Esophagus muscularis mucosa (tissue), 4 donors: ENCODE data around the gene CCL4L2. TPM values are rescaled to one million over a fixed set of nuclear protein-coding genes. Genes with fewer than 3 reads are reported as not detected.
"Not testable (repeated sequence)": the region's sequence is repeated elsewhere in the genome, so short reads cannot be mapped to it uniquely, and the experiment has no call there.

ENCODE experiments used
- DNase-seq: peaks from one replicate; pipeline ENCODE4 v3.0.0-alpha.2; 2017; ENCODE audit errors: extremely low spot score
- H3K27ac ChIP-seq, 4 donors: fragments of 200-600 bp; sonication (generic); replicated peaks in 1 of 4; 1 replicate in 3 of 4; 2 replicates in 1 of 4; pipeline ENCODE4 v1.5.1; 2016 to 2019; ENCODE audit warnings: mild to moderate bottlenecking in 1 of 4
- H3K27me3 ChIP-seq, 4 donors: fragments of 200-600 bp; sonication (generic); one replicate each; pipeline versions ENCODE4 v1.5.1 to v1.6.0; 2016 to 2019
- H3K36me3 ChIP-seq, 4 donors: fragments of 200-600 bp; sonication (generic); one replicate each; pipeline ENCODE4 v1.5.1; 2016 to 2019
- H3K4me1 ChIP-seq, 4 donors: fragments of 200-600 bp; sonication (generic); one replicate each; pipeline ENCODE4 v1.5.1; 2016 to 2019
- H3K4me3 ChIP-seq, 4 donors: fragments of 200-600 bp; sonication (generic); 1 replicate in 2 of 4; 2 replicates in 2 of 4; pipeline ENCODE4 v1.5.1; 2016 to 2019; ENCODE audit warnings: mild to moderate bottlenecking in 4 of 4, moderate library complexity in 1 of 4
- H3K9me3 ChIP-seq, 4 donors: fragments of 200-600 bp; sonication (generic); 1 replicate in 3 of 4; 2 replicates in 1 of 4; pipeline ENCODE4 v1.5.1; 2016 to 2019
- EP300 ChIP-seq: sonication (generic); formaldehyde crosslinking; IDR thresholded peaks from one replicate; pipeline ENCODE4 v1.6.1; 2017; ENCODE audit warnings: antibody characterized with exemption
- POLR2A ChIP-seq: fragments of 450-650 bp; IDR thresholded peaks from one replicate; pipeline ENCODE4 v1.6.1; 2017; ENCODE audit warnings: antibody characterized with exemption, moderate library complexity, mild to moderate bottlenecking, low read depth
- POLR2AphosphoS5 ChIP-seq, 2 donors: sonication (generic); formaldehyde crosslinking; IDR thresholded peaks; one replicate each; pipeline ENCODE4 v1.6.1; 2017; ENCODE audit warnings: antibody characterized with exemption in 2 of 2
- WGBS: methylation state at CpG from one replicate; pipeline ENCODE4 v1.1.5; 2018; 5-methylcytosine and 5-hydroxymethylcytosine counted together
- intact Hi-C: fragments of 100-400 bp; cut with DNase I; formaldehyde crosslinking; loops from one replicate; pipeline ENCODE4 v1.15.1; 2023
- total RNA-seq, 4 donors: library from RNA; depleted of rRNA; stranded (reverse); fragments of >200 nt; gene quantifications; one replicate each; pipeline versions ENCODE4 v1.1.0 to v1.2.1, GENCODE V29; 2016
- TF ChIP-seq, protein P1 (sequence below), 3 experiments: fragments of 200-600 bp in 2 of 3; fragments of 450-650 bp in 1 of 3; sonication (generic) in 2 of 3; IDR thresholded peaks; one replicate each; pipeline ENCODE4 v1.5.1; 2017 to 2019; ENCODE audit warnings: antibody characterized with exemption in 3 of 3, mild to moderate bottlenecking in 2 of 3, moderate library complexity in 1 of 3

Gene CCL4L2
- total RNA-seq, 4 donors from 2014 or later = 0.80 TPM; not detected in 3

DNA sequence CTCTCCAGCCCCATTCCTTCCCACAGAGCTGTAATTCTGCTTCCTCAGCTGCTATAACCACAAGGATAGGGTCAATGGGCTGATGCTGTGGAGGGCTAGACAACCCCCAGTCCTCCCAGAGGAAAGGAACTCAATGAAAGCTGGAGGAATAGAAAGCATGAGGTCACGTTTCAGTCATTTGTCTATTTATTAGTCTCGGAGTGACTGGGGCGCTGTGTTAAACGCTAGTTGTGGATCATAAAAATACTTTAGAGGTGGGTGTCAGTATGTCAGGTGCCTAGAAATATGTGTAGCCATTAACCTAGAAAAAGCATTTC is 13.5 kb upstream of the CCL4L2 start:
- Histone ChIP-seq H3K27me3 (peaks cover 0 to 37% (median 2%) of the 10 kb centered on the region in 4 donors), H3K9me3 (no peaks in the 10 kb centered on the region), H3K4me3 (no peak overlapping the region), H3K4me1 (peaks cover 0 to 6% (median 2%) of the 10 kb centered on the region in 4 donors), H3K27ac (no peak overlapping the region), H3K36me3 (no peaks in the 10 kb centered on the region)
- TF ChIP-seq, protein P1, sequence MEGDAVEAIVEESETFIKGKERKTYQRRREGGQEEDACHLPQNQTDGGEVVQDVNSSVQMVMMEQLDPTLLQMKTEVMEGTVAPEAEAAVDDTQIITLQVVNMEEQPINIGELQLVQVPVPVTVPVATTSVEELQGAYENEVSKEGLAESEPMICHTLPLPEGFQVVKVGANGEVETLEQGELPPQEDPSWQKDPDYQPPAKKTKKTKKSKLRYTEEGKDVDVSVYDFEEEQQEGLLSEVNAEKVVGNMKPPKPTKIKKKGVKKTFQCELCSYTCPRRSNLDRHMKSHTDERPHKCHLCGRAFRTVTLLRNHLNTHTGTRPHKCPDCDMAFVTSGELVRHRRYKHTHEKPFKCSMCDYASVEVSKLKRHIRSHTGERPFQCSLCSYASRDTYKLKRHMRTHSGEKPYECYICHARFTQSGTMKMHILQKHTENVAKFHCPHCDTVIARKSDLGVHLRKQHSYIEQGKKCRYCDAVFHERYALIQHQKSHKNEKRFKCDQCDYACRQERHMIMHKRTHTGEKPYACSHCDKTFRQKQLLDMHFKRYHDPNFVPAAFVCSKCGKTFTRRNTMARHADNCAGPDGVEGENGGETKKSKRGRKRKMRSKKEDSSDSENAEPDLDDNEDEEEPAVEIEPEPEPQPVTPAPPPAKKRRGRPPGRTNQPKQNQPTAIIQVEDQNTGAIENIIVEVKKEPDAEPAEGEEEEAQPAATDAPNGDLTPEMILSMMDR (IDR thresholded peaks at IDR 0.05) = no peak
- no peak for DNase-seq
- 34% methylated on average over 4 of the region's 4 CpGs for WGBS
- intact Hi-C loops = no loop called here

- Histone ChIP-seq H3K36me3 (no peaks in the 10 kb centered on the region), H3K27me3 (peaks cover 0 to 37% (median 2%) of the 10 kb centered on the region in 4 donors), H3K4me1 (no peaks in the 10 kb centered on the region), H3K9me3 (no peaks in the 10 kb centered on the region), H3K27ac (no peak overlapping the region), H3K4me3 (no peak overlapping the region)
- intact Hi-C loops = no loop called here
- WGBS = 69% methylated on average over 7 of the region's 7 CpGs
- DNase-seq = no peak
- no peak for TF ChIP-seq POLR2AphosphoS5 (IDR thresholded peaks at IDR 0.05)
- no peak for TF ChIP-seq EP300
- TF ChIP-seq POLR2A = no peak
- TF ChIP-seq, protein P1 (IDR thresholded peaks at IDR 0.05) = no peak
These were observed 11.9 kb upstream of the CCL4L2 start for GRCh38 chr17:36198831-36199465.

DNA sequence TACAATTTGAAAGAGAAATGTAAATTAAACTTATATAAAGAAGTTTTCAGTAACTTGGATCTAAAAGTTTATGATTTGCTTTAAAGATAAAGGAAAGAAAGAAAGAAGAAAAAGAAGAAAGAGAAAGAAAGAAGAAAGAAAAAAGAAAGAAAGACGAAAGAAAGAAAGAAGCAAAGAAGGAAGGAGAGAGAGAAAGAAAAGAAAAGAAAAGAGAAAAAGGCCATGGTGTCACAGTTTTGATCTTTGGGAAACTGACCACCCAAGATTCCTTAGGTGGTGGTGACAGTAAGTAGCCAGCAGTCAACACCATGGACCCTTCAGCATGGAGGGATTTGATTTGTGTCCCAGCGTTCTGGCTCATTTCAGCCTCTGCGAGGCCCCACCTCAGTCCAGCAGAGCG is 9.8 kb upstream of the CCL4L2 start:
- intact Hi-C loops, H3K4me1 ChIP-seq, DNase-seq, H3K36me3 ChIP-seq, H3K9me3 ChIP-seq, H3K4me3 ChIP-seq, H3K27ac ChIP-seq: not testable (repeated sequence)
- WGBS = 82% methylated on average over 4 of the region's 4 CpGs
- peaks cover 0 to 26% (median 2%) of the 10 kb centered on the region in 4 donors for H3K27me3 ChIP-seq

GRCh38 chr17:36201506-36201905 is 9.4 kb upstream of the CCL4L2 start:
- H3K36me3 ChIP-seq, H3K4me1 ChIP-seq, H3K9me3 ChIP-seq, intact Hi-C loops, H3K27ac ChIP-seq, DNase-seq, H3K4me3 ChIP-seq: not testable (repeated sequence)
- 88% methylated on average over 8 of the region's 8 CpGs for WGBS
- H3K27me3 ChIP-seq = peaks cover 0 to 22% (median 2%) of the 10 kb centered on the region in 4 donors

DNA sequence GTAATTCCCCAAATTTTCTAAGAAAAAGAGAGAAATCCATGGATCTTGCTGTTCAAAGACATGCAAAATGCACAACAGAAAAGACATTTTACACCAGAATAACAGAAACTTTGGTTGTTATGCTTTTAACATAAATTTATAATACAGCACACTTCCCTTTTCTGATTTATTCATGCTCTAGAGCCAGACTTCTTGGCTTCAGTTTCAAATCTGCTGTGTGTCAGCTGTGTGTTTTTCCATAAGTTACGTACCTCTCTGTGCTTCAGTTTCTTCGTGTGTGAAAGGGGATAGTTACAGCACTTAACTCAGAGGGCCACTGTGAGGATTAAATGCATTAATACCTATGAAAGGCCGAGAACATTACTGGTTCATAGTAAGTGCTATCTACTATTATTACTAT is 7.5 kb upstream of the CCL4L2 start:
- TF ChIP-seq POLR2A (no peak), POLR2AphosphoS5 (IDR thresholded peaks at IDR 0.05) (no peak), EP300 (no peak)
- TF ChIP-seq, protein P1 (IDR thresholded peaks at IDR 0.05) = no peak
- intact Hi-C loops = no loop called here
- Histone ChIP-seq H3K36me3 (no peaks in the 10 kb centered on the region), H3K27me3 (peaks cover 0 to 12% (median 0%) of the 10 kb centered on the region in 4 donors), H3K4me1 (no peaks in the 10 kb centered on the region), H3K9me3 (no peaks in the 10 kb centered on the region), H3K4me3 (no peak overlapping the region), H3K27ac (no peak overlapping the region)
- no peak for DNase-seq
- 83% methylated on average over 3 of the region's 3 CpGs for WGBS
